HG03571 (cell line): ENCODE results near the gene PLA2G12B.

Experiments used
- ATAC-seq: cut with Tn5 transposase; IDR thresholded peaks from one replicate; pipeline ENCODE4 v1.9.1; 2021; ENCODE audit not compliant: unreplicated experiment

The PLA2G12B gene

GRCh38 chr10:72895236-72895850 lies 59.3 kb downstream of the PLA2G12B start:
- no peak for ATAC-seq

- no peak for ATAC-seq
These were observed 61.3 kb downstream of the PLA2G12B start, which contains the start of gene OIT3 for GRCh38 chr10:72893136-72893798. TSS of gene OIT3 (plus strand) at chr10:72893739. CDS start at chr10:72893799, 60 bp downstream.

GRCh38 chr10:72890086-72890485 lies 64.5 kb downstream of the PLA2G12B start:
- ATAC-seq: no peak

- no peak for ATAC-seq
These were observed 65.2 kb downstream of the PLA2G12B start for GRCh38 chr10:72889391-72889831.

GRCh38 chr10:72888151-72888638 lies 66.4 kb downstream of the PLA2G12B start:
- no peak for ATAC-seq

GRCh38 chr10:72887043-72887442 lies 67.6 kb downstream of the PLA2G12B start:
- no peak for ATAC-seq

- ATAC-seq: no peak
These were observed 68.0 kb downstream of the PLA2G12B start for GRCh38 chr10:72886621-72887020.

GRCh38 chr10:72885953-72886352 lies 68.7 kb downstream of the PLA2G12B start:
- no peak for ATAC-seq
